NCI-H2171 (cell line): Measurements from ENCODE around the gene ANGEL2.
"Not testable (repeated sequence)": the region's sequence is repeated elsewhere in the genome, so short reads cannot be mapped to it uniquely, and the experiment has no call there.

Experiments used
- DNase-seq: peaks from one replicate; lab custom pipeline; 2025; lab: John Stamatoyannopoulos, UW

ANGEL2 gene

GRCh38 chr1:213019450-213019849 is 3.8 kb upstream of the ANGEL2 start:
- DNase-seq = no peak

DNA sequence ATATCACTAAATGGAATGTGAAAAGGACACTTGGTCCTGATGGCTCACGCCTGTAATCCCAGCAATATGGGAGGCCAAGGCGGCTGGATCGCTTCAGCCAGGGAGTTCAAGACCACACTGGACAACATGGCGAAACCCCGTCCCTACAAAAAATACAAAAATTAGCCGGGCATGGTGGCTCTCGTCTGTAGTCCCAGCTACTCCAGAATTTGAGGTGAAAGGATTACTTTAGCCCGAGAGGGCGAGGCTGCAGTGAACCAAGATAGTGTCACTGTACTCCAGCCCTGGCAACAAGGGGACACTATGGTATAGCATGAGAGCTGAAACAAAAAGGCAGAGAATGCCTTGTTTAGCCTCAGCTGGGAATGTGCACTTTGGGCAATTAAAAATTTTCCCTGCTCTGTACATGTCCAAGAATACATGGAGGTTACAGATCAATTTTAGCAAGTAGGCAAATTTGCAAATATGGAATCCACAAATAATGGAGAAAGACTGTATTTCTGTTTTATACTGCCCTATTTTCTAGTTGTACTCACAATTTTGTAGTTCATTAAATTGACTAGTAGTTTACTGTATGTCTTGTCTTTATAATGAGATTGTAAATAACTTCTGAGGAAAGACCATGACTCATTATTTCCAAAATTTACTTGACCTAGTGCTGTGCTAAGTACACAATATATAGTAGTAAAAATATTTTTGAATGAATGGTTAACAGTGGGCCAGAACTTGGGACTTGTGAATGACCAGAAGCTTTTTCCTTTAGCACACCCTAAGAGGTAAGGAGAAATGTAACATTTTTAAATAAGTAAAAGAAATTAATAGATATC is 2.0 kb upstream of the ANGEL2 start:
- DNase-seq = no peak

DNA sequence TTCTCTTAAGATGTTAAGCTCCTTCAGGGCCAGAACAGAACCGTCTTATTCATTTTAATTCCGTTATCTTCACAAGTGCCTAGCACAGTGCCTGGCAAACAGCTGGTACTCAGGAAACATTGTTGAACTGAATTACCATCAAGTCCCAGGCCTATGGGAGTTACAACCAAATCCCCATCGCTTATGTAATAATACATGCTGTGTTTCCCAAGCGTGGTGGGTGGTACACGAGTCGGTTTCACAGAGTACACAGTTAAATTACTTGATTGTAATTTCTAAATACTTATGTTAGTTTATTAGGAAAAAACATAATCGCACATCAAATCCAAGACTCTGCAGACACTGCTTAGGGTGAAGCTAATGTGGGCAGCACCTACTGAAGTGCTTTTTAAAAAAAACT is 1.0 kb downstream of the ANGEL2 start:
- peak; percentile 3 for DNase-seq

- DNase-seq = no peak
Observed at GRCh38 chr1:213008564-213008963, 7.1 kb downstream of the ANGEL2 start.

DNA sequence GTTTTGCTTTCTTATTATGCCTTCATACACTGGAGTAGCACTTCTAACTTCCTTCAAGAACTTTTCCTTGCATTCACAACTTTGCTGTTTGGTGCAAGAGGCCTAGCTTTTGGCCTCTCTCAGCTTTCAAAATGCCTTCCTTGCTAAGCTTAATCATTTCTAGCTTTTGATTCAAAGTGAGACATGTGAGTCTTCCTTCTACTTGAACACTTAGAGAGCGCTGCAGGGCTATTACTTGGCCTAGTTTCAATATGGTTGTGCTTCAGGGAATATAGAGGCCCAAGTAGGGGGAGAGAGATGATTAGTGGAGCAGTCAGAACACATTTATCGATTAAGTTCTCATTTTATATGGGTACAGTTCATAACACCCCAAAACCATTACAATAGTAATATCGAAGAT is 12.4 kb downstream of the ANGEL2 start:
- no peak for DNase-seq

DNA sequence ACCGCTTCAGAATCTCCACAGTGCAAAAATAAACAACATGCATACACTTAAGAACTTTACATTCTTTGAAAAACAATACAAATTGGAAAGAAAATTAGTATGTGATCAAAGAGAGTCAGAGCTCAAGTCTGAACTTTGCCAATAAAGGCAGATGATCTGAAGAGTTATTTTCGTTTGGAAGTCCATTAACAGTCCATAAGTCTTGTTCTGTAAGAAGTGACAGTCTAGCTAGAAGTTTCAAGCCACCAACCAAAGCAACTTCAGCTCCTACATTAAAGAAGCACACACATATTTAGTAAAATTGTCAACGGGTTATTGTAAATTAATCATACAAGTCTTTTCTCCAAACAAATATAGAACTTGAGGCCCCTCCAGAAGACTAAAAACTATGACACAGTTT is 20.7 kb downstream of the ANGEL2 start:
- DNase-seq = no peak

DNA sequence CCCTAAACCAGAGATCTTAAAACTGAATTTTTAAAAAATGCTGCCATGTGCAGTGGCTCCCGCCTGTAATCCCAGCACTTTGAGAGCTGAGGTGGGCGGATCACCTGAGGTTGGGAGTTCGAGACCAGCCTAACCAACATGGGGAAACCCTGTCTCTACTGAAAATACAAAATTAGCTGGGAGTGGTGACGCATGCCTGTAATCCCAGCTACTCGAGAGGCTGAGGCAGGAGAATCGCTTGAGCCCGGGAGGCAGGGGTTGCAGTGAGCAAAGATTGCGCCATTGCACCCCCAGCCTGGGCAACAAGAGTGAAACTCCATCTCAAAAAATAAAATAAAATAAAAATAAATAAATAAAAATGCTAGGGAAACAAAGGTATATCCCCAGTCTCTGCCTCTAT is 21.7 kb downstream of the ANGEL2 start:
- not testable (repeated sequence) for DNase-seq

- DNase-seq = no peak
Observed at GRCh38 chr1:212990276-212990675, 25.4 kb downstream of the ANGEL2 start.

GRCh38 chr1:212987702-212988322 is 27.9 kb downstream of the ANGEL2 start:
- DNase-seq = no peak

GRCh38 chr1:212986551-212986950 is 29.1 kb downstream of the ANGEL2 start:
- DNase-seq = no peak

DNA sequence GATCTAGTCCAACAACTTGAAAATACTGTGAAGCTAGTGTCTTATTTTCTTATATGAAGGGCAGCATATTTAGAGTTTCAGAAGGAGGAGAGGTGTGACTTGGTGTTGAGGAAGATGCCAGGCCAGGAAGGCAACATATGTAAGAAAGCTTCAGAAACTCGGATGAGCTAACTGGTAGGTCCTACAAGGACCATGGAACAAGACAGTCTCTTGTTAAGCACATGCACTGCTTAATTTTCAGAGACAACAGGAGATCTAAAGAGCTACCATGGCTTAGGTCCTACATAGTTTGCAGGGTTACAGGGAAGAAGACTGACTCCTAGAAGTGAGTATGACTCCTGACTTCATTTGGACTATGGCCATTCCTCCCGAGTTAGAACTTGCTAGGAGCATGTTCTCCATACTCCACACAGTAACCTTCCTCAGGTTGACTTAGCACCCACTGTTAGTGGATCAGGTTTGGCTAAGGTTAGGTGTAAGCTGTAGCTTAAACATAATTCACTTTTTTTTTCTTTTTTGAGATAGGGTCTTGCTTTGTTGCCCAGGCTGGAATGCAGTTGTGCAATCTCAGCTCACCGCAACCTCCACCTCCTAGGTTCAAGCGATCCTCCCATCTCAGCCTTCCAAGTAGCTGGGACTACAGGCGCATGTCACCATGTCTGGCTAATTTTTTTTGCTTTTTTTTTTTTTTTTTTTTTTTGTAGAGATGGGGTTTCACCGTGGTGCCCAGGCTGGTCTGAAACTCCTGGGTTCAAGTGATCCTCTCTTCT is 31.0 kb downstream of the ANGEL2 start:
- no peak for DNase-seq

DNA sequence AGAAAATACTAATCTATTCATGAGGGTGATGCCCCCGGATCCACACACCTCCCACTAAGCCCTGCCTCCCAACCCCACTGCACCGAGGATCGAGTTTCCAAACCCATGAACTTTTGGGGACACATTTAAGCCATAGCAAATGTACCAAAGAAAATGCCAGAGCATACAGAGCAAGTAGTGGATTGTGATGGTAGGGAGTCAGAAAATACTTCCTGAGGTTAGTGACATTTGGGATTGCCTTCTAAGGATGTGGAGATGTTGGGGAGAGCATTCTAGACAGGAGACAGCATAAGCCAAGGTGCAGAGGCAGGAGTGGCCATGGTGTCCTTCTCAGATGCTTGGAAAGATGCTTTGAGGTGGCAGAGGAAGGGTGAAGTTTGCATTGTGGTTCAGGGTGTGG is 32.2 kb downstream of the ANGEL2 start:
- DNase-seq = no peak

DNA sequence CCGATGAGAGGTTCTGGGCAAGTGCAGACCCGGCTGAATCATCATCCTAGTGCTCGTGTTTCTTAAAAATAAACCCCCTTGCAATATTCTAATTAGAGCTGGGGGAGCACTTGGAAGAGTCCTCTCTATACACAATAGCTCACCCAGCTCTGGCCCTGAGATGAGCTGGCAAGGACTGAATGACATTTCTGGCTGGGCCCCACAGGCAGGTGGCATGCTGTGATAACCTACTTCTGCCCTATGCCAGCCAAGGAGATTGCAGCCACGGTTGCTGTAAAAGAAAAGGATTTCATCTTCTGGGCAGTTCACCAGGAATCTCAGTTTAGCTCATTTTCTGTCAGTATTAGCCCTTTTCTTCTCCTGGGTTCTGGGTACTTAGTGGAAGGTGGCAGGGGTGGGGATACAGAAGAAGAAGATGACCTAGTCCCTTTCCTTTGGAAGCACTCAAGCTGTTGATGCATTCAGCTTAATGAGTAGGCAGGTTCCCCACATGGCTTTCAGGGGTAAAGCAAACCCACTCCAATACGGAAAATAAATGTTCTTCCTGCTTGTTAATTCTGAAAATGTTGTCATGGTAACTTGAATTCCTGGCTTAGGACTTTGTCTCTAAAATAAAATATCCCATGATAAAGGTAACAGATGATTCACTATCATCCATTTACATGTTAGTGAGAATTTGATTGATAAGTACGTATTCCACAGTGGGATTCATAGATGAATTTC is 33.1 kb downstream of the ANGEL2 start:
- no peak for DNase-seq

- DNase-seq = peak; percentile 50
Observed at GRCh38 chr1:212981571-212982328, 33.9 kb downstream of the ANGEL2 start.

DNA sequence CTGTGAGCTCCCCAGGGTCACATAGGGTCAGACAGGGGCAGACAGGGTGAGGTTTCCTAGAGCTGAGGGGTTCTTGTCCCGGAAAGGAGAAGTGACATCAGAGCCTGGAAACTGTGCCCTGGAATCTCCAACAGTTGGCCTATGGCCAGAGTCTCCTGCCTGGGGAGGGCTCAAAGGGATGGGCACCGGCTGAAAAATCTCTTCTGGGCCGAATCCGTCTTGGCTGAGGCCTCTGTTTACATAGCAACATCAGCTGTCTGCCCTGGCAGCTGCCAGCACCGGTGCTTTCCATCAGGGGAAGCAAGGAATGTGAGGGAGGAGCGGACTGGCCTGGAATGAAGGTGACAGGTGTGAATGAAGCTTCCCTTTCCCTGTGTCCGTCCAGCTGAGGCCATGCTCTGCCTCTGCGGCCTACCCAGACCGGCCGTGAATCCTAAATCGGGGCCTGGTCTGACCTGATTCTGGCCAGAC is 34.6 kb downstream of the ANGEL2 start:
- DNase-seq = peak; percentile 21

DNA sequence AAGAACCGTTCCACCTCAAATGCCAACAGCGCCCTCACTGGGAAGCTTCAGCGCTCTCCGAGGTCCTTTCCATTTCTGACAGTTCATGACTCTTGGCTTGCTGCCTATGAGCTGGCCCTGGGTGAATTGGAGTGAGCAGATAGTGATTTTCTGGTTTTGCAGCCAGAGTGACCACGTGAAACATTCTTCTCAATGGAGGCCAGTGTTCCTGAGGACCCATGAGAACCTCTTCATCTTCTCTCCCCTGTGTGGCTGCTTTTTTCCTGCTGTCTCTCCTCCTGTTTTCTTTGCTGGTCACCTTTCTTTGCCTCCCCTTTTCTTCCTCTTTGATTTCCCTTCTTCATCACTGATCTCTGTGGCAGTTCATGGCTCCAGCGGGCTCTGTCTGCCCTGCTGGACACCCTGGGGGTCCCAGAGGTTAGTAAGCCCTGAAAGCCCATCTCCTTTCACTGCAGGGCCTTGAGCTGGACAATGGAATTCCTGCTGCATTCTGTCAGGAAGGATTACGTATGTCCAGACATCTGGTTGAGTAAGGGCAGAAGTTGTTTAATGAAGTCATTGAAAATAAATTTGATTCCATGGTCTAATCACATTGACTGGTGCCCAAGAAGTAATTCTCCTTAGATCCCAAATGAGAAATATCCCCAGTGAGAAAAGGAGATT is 35.4 kb downstream of the ANGEL2 start:
- no peak for DNase-seq

- no peak for DNase-seq
Observed at GRCh38 chr1:212979340-212980122, 36.1 kb downstream of the ANGEL2 start.

GRCh38 chr1:212977781-212978645 is 37.7 kb downstream of the ANGEL2 start:
- no peak for DNase-seq

DNA sequence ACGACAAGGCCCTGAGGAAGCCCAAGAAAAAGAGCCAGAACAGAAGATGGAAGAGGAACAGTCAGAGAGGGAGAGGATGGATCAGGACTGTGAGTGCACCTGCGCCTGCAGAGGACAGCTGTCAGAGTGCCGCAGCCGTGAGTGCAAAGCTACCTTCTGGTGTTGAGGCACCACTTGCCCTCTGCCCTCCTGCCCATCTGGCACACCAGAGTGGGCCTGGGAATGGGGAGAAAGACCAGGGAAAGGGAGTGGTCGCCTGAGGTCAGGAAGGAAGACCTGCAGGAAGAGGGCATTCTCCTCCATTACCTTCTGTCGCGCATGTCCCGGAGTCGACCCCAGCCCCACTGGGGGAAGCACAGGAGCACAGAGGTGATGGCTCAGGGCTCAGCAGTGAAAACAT is 39.1 kb downstream of the ANGEL2 start:
- DNase-seq = no peak
